Measurements from ENCODE around the gene NGEF. TPM values are rescaled to one million over a fixed set of nuclear protein-coding genes. Genes with fewer than 3 reads are reported as not detected.

The NGEF gene
- total and polyA plus RNA-seq, 2 donors from 2014 or later: 4.8 to 5.3 TPM

DNA sequence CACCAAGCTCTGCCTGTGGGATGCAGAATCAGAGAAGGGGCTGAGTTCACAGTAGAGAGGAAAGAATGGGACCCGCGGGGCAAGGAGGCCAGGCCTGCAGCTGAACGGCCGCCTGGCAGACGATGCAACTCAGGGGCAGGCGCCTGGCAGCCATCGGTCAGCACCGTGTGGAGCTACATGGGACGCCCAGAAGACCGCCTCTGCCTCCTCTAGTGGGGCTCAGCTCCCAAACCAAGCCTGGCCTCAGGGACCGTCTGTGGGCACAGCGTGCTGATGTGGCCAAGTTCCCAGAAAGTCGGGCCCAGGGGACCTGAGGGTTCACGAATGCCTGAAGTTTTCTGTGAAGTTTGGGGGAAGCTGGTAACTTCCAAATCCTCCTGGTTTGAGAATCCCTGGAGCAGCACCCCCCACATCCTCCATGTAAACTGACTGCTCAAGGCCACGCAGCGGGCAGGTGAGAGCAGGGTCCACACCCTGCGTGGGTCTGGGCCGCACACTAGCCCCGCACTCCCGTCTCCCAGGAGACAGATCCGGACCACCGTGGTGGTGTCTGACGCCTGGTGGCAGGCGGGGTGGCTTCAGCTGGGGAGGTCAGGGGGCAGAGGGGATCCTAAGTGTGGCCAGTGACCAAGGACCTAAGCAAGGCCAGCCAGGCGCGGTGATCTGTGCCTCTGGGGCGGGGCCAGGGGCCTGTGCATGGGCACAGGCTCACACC, 128.3 kb downstream of the NGEF start:
- DNase-seq (peak in 2 of 5 donors; percentile 32 to 71), FAIRE-seq (no peak)
- intact Hi-C loops (cut with DNase I): no loop called here

DNA sequence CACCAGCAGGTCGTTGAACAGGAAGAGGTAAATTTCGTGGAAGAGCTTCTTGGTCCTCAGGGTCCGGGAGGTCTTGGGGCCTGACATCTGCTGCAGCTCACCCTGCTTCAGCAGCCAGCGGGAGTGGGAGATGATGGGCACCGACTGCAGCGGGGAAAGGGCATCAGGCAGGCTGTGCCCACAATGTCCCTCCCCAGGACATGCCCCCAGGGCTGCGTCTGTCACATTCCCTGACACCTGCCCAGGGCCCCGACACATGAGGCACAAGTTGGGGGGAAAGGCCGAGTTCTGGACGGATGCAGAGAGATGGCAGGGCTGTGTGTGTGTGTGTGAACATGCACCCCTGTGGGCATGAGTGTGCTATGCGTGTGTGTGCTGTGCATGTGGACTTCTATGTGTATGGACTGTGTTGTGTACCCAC, 129.0 kb downstream of the NGEF start:
- intact Hi-C loops (cut with DNase I): no loop called here
- TF ChIP-seq, protein P1, sequence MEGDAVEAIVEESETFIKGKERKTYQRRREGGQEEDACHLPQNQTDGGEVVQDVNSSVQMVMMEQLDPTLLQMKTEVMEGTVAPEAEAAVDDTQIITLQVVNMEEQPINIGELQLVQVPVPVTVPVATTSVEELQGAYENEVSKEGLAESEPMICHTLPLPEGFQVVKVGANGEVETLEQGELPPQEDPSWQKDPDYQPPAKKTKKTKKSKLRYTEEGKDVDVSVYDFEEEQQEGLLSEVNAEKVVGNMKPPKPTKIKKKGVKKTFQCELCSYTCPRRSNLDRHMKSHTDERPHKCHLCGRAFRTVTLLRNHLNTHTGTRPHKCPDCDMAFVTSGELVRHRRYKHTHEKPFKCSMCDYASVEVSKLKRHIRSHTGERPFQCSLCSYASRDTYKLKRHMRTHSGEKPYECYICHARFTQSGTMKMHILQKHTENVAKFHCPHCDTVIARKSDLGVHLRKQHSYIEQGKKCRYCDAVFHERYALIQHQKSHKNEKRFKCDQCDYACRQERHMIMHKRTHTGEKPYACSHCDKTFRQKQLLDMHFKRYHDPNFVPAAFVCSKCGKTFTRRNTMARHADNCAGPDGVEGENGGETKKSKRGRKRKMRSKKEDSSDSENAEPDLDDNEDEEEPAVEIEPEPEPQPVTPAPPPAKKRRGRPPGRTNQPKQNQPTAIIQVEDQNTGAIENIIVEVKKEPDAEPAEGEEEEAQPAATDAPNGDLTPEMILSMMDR (IDR thresholded peaks at IDR 0.05; ENCODE audit: borderline replicate concordance, extremely low read depth, insufficient read depth): no peak
- H3K4me3 ChIP-seq (ENCODE audit: low read length in 3 of 3): no peak overlapping the region
- H3K9ac ChIP-seq (ENCODE audit: low read length in 3 of 3): no peak overlapping the region
- peaks cover 0 to 6% (median 0%) of the 10 kb centered on the region in 3 donors for H3K36me3 ChIP-seq (ENCODE audit: control insufficient read depth in 2 of 3, insufficient read depth in 3 of 3, low read length in 3 of 3)
- H3K27ac ChIP-seq (ENCODE audit: low read depth in 2 of 2, low read length in 2 of 2): no peak overlapping the region
- FAIRE-seq: no peak
- H3K4me1 ChIP-seq (ENCODE audit: control insufficient read depth in 2 of 3, insufficient read depth in 2 of 3, low read depth in 1 of 3, low read length in 3 of 3): no peaks in the 10 kb centered on the region
- DNase-seq: peak in 1 of 5 donors; percentile 23
- no peaks in the 10 kb centered on the region for H3K27me3 ChIP-seq (ENCODE audit: control insufficient read depth, insufficient read depth, low read length)
- no peaks in the 10 kb centered on the region for H3K9me3 ChIP-seq (ENCODE audit: control insufficient read depth in 2 of 3, insufficient read depth in 1 of 3, low read length in 3 of 3)

More for the DNA sequence above, 128.3 kb downstream of the NGEF start:
- Histone ChIP-seq H3K36me3 (ENCODE audit: control insufficient read depth in 2 of 3, insufficient read depth in 3 of 3, low read length in 3 of 3) (peaks cover 0 to 6% (median 0%) of the 10 kb centered on the region in 3 donors), H3K9me3 (ENCODE audit: control insufficient read depth in 2 of 3, insufficient read depth in 1 of 3, low read length in 3 of 3) (no peaks in the 10 kb centered on the region), H3K27me3 (ENCODE audit: control insufficient read depth, insufficient read depth, low read length) (no peaks in the 10 kb centered on the region), H3K4me3 (ENCODE audit: low read length in 3 of 3) (no peak overlapping the region), H3K9ac (ENCODE audit: low read length in 3 of 3) (no peak overlapping the region), H3K4me1 (ENCODE audit: control insufficient read depth in 2 of 3, insufficient read depth in 2 of 3, low read depth in 1 of 3, low read length in 3 of 3) (no peaks in the 10 kb centered on the region), H3K27ac (ENCODE audit: low read depth in 2 of 2, low read length in 2 of 2) (no peak overlapping the region)
- TF ChIP-seq, protein P1 (IDR thresholded peaks at IDR 0.05; ENCODE audit: borderline replicate concordance, extremely low read depth, insufficient read depth): no peak

DNA sequence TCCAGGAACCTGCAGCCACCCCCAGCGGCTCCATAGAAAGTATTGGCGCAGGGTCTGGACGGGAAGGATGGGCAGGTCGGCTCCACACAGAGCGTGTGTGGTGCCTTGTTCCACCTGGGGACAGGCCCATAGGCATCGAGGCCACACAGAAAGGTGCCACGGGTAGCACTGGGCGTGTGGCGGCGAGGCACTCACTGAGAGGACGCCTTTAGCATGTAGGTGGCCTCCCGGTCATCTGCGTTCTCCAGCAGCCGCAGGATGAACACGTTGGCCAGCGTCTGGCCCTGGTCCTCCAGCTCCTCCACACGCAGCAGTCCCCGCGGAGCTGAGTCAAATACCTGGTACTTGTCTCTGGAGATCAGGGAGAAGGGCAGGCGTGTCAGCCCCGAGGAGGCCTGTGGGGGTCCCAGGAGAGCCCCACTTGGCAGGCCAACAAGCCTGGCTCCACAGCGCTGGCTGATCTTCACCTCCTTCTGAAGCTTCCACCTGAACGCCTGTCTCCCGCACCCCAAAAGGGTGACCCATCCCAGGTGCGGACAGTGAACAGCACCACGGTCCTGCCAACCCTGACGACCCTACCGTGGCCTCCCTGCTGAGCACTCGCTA, 129.8 kb downstream of the NGEF start:
- Histone ChIP-seq H3K9ac (ENCODE audit: low read length in 3 of 3) (no peak overlapping the region), H3K36me3 (ENCODE audit: control insufficient read depth in 2 of 3, insufficient read depth in 3 of 3, low read length in 3 of 3) (peaks cover 0 to 5% (median 0%) of the 10 kb centered on the region in 3 donors), H3K4me3 (ENCODE audit: low read length in 3 of 3) (no peak overlapping the region), H3K4me1 (ENCODE audit: control insufficient read depth in 2 of 3, insufficient read depth in 2 of 3, low read depth in 1 of 3, low read length in 3 of 3) (no peaks in the 10 kb centered on the region), H3K9me3 (ENCODE audit: control insufficient read depth in 2 of 3, insufficient read depth in 1 of 3, low read length in 3 of 3) (no peaks in the 10 kb centered on the region), H3K27me3 (ENCODE audit: control insufficient read depth, insufficient read depth, low read length) (no peaks in the 10 kb centered on the region), H3K27ac (ENCODE audit: low read depth in 2 of 2, low read length in 2 of 2) (no peak overlapping the region)
- intact Hi-C loops (cut with DNase I): no loop called here
- FAIRE-seq (no peak), DNase-seq (peak in 1 of 5 donors; percentile 62)
- TF ChIP-seq, protein P1 (IDR thresholded peaks at IDR 0.05; ENCODE audit: borderline replicate concordance, extremely low read depth, insufficient read depth): no peak
